IMR-90 (cell line): ENCODE measurements around the gene TIGD2. TPM values are rescaled to one million over a fixed set of nuclear protein-coding genes. Genes with fewer than 3 reads are reported as not detected.

Source experiments
- ATAC-seq: fragments of 200-7000 bp; cut with Tn5 transposase; 2 replicates; pipeline ENCODE4 v1.9.1; 2020; ENCODE audit warnings: low read depth, mild to moderate bottlenecking, moderate library complexity
- BruUV-seq: library from RNA; stranded (reverse); fragments of 400-500 nt; replicated peaks from 2 replicates; lab custom pipeline; 2021; lab: Mats Ljungman, UMichigan
- CTCF ChIA-PET: fragments of 300-600 bp; formaldehyde crosslinking; extraction: SDS; loops from one replicate; lab custom pipeline; 2021; ENCODE audit warnings: antibody characterized with exemption; lab: Yijun Ruan, JAX
- POLR2A ChIA-PET: fragments of 300-600 bp; sonication (Branson Sonifier 250); formaldehyde crosslinking; loops from one replicate; lab custom pipeline; 2022; ENCODE audit warnings: antibody characterized with exemption; ENCODE audit not compliant: unreplicated experiment; lab: Charles Lee
- DNase-seq: peaks from one replicate; pipeline ENCODE4 v3.0.0; 2013
- H2AFZ ChIP-seq: replicated peaks from 2 replicates; pipeline ENCODE3; 2013; ENCODE audit warnings: low read length, mild to moderate bottlenecking; ENCODE audit not compliant: poor library complexity
- H2AK5ac ChIP-seq: 2 replicates; pipeline ENCODE4 v1.6.1; 2013; ENCODE audit warnings: low read depth, low read length, inconsistent platforms
- H2AK9ac ChIP-seq: replicated peaks from 2 replicates; pipeline ENCODE3; 2013; ENCODE audit warnings: mild to moderate bottlenecking, low read depth, low read length, moderate library complexity; ENCODE audit not compliant: poor library complexity
- H2BK120ac ChIP-seq: 2 replicates; pipeline ENCODE4 v1.6.1; 2013; ENCODE audit warnings: low read depth, low read length, inconsistent platforms
- H2BK15ac ChIP-seq: 3 replicates; pipeline ENCODE4 v1.6.1; 2013; ENCODE audit warnings: low read depth, low read length, inconsistent platforms
- H2BK20ac ChIP-seq: 2 replicates; pipeline ENCODE4 v1.6.1; 2013; ENCODE audit warnings: low read depth, mild to moderate bottlenecking, inconsistent platforms, low read length, moderate library complexity
- H2BK5ac ChIP-seq: 2 replicates; pipeline ENCODE4 v1.6.1; 2013; ENCODE audit warnings: mild to moderate bottlenecking, low read depth, low read length, inconsistent platforms; ENCODE audit not compliant: poor library complexity, severe bottlenecking
- H3K14ac ChIP-seq: replicated peaks from 2 replicates; pipeline ENCODE4 v1.6.1; 2013; ENCODE audit warnings: low read depth, low read length, inconsistent platforms
- H3K18ac ChIP-seq: 2 replicates; pipeline ENCODE4 v1.6.1; 2013; ENCODE audit warnings: low read depth, low read length, control low read depth
- H3K23ac ChIP-seq: 2 replicates; pipeline ENCODE4 v1.6.1; 2013; ENCODE audit warnings: low read depth, low read length, inconsistent platforms
- H3K27ac ChIP-seq: 2 replicates; pipeline ENCODE4 v1.5.1; 2013; ENCODE audit warnings: mild to moderate bottlenecking, control low read depth, low read length; ENCODE audit not compliant: insufficient read depth
- H3K27me3 ChIP-seq: 2 replicates; pipeline ENCODE4 v1.6.1; 2013; ENCODE audit warnings: low read length; ENCODE audit not compliant: control insufficient read depth, insufficient read depth
- H3K36me3 ChIP-seq: 2 replicates; pipeline ENCODE4 v1.6.1; 2013; ENCODE audit warnings: low read length, mixed read lengths; ENCODE audit not compliant: control insufficient read depth, insufficient read depth
- H3K4ac ChIP-seq: 2 replicates; pipeline ENCODE4 v1.6.1; 2013; ENCODE audit warnings: low read depth, low read length, inconsistent platforms
- H3K4me1 ChIP-seq: 2 replicates; pipeline ENCODE4 v1.6.1; 2013; ENCODE audit warnings: low read length, mixed read lengths; ENCODE audit not compliant: control insufficient read depth, insufficient read depth
- H3K4me2 ChIP-seq: 2 replicates; pipeline ENCODE4 v1.6.1; 2013; ENCODE audit warnings: low read depth, mild to moderate bottlenecking, control low read depth, low read length, moderate library complexity
- H3K4me3 ChIP-seq: 2 replicates; pipeline ENCODE4 v1.5.1; 2013; ENCODE audit warnings: low read depth, mild to moderate bottlenecking, control low read depth, low read length, moderate library complexity; ENCODE audit not compliant: insufficient read depth
- H3K56ac ChIP-seq: 2 replicates; pipeline ENCODE4 v1.6.1; 2013; ENCODE audit warnings: low read length, inconsistent platforms; ENCODE audit not compliant: insufficient read depth; ENCODE audit errors: extremely low read depth
- H3K79me1 ChIP-seq, 2 experiments: 2 replicates each; pipeline ENCODE4 v1.6.1; 2013; ENCODE audit warnings: low read length in 2 of 2, inconsistent platforms in 1 of 2, low read depth in 1 of 2
- H3K9ac ChIP-seq: 2 replicates; pipeline ENCODE4 v1.6.1; 2013; ENCODE audit warnings: low read depth, low read length, control low read depth
- H3K9me1 ChIP-seq: 2 replicates; pipeline ENCODE4 v1.6.1; 2013; ENCODE audit warnings: low read length, inconsistent platforms; ENCODE audit not compliant: insufficient read depth
- H3K9me3 ChIP-seq: 2 replicates; pipeline ENCODE4 v1.6.1; 2013; ENCODE audit warnings: low read length; ENCODE audit not compliant: control insufficient read depth, insufficient read depth
- H4K20me1 ChIP-seq: 2 replicates; pipeline ENCODE4 v1.6.1; 2013; ENCODE audit warnings: low read length, inconsistent platforms; ENCODE audit not compliant: insufficient read depth
- H4K5ac ChIP-seq: 2 replicates; pipeline ENCODE4 v1.6.1; 2013; ENCODE audit warnings: mild to moderate bottlenecking, low read depth, low read length, control low read depth
- H4K8ac ChIP-seq, 2 experiments: 2 replicates each; pipeline ENCODE4 v1.6.1; 2013; ENCODE audit warnings: low read depth in 2 of 2, low read length in 2 of 2, control low read depth in 1 of 2, inconsistent platforms in 1 of 2
- H4K91ac ChIP-seq: 2 replicates; pipeline ENCODE4 v1.6.1; 2013; ENCODE audit warnings: low read depth, low read length, inconsistent platforms; ENCODE audit not compliant: insufficient read depth
- MAZ ChIP-seq: IDR thresholded peaks from 2 replicates; pipeline ENCODE4 v1.6.1; 2012; ENCODE audit warnings: low read depth, mild to moderate bottlenecking, low read length, improper control_type of control experiment, moderate library complexity, borderline replicate concordance
- POLR2A ChIP-seq: IDR thresholded peaks from 2 replicates; pipeline ENCODE4 v1.6.1; 2012; ENCODE audit warnings: mild to moderate bottlenecking, low read depth, low read length
- RCOR1 ChIP-seq: IDR thresholded peaks from 2 replicates; pipeline ENCODE4 v1.6.1; 2012; ENCODE audit warnings: mild to moderate bottlenecking, low read length, improper control_type of control experiment; ENCODE audit not compliant: insufficient replicate concordance
- WGBS, 2 experiments: methylation state at CpG; one replicate each; pipeline versions ENCODE4 v1.1.5 to v1.1.7; 2013; ENCODE audit warnings: missing lambda C conversion rate in 2 of 2; ENCODE audit not compliant: insufficient read length in 1 of 2; ENCODE audit errors: extremely low coverage in 2 of 2; 5-methylcytosine and 5-hydroxymethylcytosine counted together
- dilution Hi-C: fragments of 300-500 bp; cut with HindIII; formaldehyde crosslinking; loops from one replicate; pipeline ENCODE4 v1.14.3; 2018; ENCODE audit warnings: low sequenced_read_pairs; ENCODE audit not compliant: unreplicated experiment
- in situ Hi-C: fragments of 300-500 bp; cut with MboI; formaldehyde crosslinking; loops from 3 replicates; pipeline ENCODE4 v1.14.3; 2019; ENCODE audit warnings: low sequenced_read_pairs, inconsistent platforms, mixed read lengths
- intact Hi-C: fragments of 100-400 bp; cut with micrococcal nuclease; formaldehyde crosslinking; loops from 2 replicates; pipeline ENCODE4 v1.10.0; 2022
- polyA plus RNA-seq, 3 experiments: library from polyadenylated mRNA; depleted of rRNA; stranded (reverse); fragments of >200 nt; gene quantifications; 2 replicates each; pipeline ENCODE4 v1.2.3, GENCODE V29; 2012; ENCODE audit warnings: low replicate concordance in 1 of 3
- total RNA-seq: library from RNA; depleted of rRNA; stranded (reverse); fragments of >200 nt; gene quantifications from 2 replicates; pipeline ENCODE4 v1.2.3, GENCODE V29; 2012
- TF ChIP-seq, protein P1 (sequence below): conservative IDR thresholded peaks from 2 replicates; pipeline ENCODE4 v1.5.1; 2012; ENCODE audit warnings: mild to moderate bottlenecking, low read depth, low read length, improper control_type of control experiment
- TF ChIP-seq, protein P2 (sequence below): fragments of 150-350 bp; IDR thresholded peaks from 2 replicates; pipeline ENCODE4 v1.6.1; 2017; ENCODE audit warnings: mild to moderate bottlenecking, antibody characterized with exemption, low read length, low read depth

TIGD2 gene
- total and polyA plus RNA-seq, 2 of the 4 experiments (the other 2 are of a cell fraction), result 5.6 to 12.4 TPM

DNA sequence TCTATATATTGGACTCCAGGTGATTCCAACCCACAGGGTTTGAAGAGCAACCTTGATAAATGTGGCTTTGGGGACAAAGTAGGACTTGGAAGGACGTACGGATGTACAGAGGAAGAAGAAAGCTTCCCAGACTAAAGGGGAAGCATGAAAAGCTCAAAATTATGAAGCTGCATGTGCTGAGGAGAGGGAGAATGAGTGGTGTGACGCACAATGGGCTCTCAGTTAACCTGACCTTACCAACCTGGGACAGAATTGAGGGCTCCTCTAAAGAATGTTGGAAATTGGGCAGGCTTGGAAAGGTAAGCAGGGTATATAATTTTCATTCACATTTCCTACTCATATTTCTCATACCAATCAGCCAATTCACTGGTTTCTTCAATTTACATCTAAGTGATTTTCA, 10.5 kb upstream of the TIGD2 start:
- no peak overlapping the region for H3K18ac ChIP-seq
- ChIA-PET POLR2A (no interaction called here), CTCF (interaction anchor here (0.6 kb wide), 1 partner anchor 395 kb away, joined by 3 read pairs; no protein-coding TSS in a partner anchor)
- TF ChIP-seq, protein P1, sequence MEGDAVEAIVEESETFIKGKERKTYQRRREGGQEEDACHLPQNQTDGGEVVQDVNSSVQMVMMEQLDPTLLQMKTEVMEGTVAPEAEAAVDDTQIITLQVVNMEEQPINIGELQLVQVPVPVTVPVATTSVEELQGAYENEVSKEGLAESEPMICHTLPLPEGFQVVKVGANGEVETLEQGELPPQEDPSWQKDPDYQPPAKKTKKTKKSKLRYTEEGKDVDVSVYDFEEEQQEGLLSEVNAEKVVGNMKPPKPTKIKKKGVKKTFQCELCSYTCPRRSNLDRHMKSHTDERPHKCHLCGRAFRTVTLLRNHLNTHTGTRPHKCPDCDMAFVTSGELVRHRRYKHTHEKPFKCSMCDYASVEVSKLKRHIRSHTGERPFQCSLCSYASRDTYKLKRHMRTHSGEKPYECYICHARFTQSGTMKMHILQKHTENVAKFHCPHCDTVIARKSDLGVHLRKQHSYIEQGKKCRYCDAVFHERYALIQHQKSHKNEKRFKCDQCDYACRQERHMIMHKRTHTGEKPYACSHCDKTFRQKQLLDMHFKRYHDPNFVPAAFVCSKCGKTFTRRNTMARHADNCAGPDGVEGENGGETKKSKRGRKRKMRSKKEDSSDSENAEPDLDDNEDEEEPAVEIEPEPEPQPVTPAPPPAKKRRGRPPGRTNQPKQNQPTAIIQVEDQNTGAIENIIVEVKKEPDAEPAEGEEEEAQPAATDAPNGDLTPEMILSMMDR, result no peak
- TF ChIP-seq, protein P2, sequence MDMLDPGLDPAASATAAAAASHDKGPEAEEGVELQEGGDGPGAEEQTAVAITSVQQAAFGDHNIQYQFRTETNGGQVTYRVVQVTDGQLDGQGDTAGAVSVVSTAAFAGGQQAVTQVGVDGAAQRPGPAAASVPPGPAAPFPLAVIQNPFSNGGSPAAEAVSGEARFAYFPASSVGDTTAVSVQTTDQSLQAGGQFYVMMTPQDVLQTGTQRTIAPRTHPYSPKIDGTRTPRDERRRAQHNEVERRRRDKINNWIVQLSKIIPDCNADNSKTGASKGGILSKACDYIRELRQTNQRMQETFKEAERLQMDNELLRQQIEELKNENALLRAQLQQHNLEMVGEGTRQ, result no peak
- TF ChIP-seq RCOR1 (no peak), POLR2A (no peak), MAZ (no peak)
- H4K5ac ChIP-seq, result no peak overlapping the region
- no peaks in the 10 kb centered on the region for H3K79me1 ChIP-seq
- no peak overlapping the region for H2AFZ ChIP-seq
- H3K9me1 ChIP-seq, result no peaks in the 10 kb centered on the region; the same call in 1 of the 2 replicates
- H4K91ac ChIP-seq, result no peak overlapping the region
- intact Hi-C loops, result no loop called here
- no peak overlapping the region for H3K4ac ChIP-seq
- H3K4me2 ChIP-seq, result no peak overlapping the region
- H4K20me1 ChIP-seq, result no peaks in the 10 kb centered on the region
- H3K36me3 ChIP-seq, result no peaks in the 10 kb centered on the region
- dilution Hi-C loops, result no loop called here
- in situ Hi-C loops, result no loop called here
- H3K4me1 ChIP-seq, result no peaks in the 10 kb centered on the region
- no TSS peak for BruUV-seq
- H3K14ac ChIP-seq, result no peak overlapping the region
- peaks cover 16% of the 10 kb centered on the region for H3K27me3 ChIP-seq
- H3K9ac ChIP-seq, result no peak overlapping the region
- no peak overlapping the region for H2BK20ac ChIP-seq
- H2BK120ac ChIP-seq, result no peak overlapping the region
- no peaks in the 10 kb centered on the region for H3K9me3 ChIP-seq
- H3K4me3 ChIP-seq, result no peak overlapping the region
- no peak overlapping the region for H2BK15ac ChIP-seq
- WGBS, 2 experiments, result no CpG with 5 or more reads among the region's 3 CpGs
- no peak overlapping the region for H3K56ac ChIP-seq
- ATAC-seq (no peak), DNase-seq (no peak)
- no peak overlapping the region for H4K8ac ChIP-seq
- H2AK5ac ChIP-seq, result no peak overlapping the region
- H2AK9ac ChIP-seq, result no peak overlapping the region
- no peak overlapping the region for H2BK5ac ChIP-seq
- H3K27ac ChIP-seq, result no peak overlapping the region
- no peak overlapping the region for H3K23ac ChIP-seq
